NT2/D1 (cell line): Measurements from ENCODE around the gene COPS6.

ENCODE experiments used
- SUZ12 ChIP-seq: IDR thresholded peaks from 2 replicates; pipeline ENCODE4 v1.6.1; 2011; ENCODE audit not compliant: insufficient read length, insufficient read depth; ENCODE audit errors: extremely low read depth
- YY1 ChIP-seq: IDR thresholded peaks from 2 replicates; pipeline ENCODE4 v1.6.1; 2011; ENCODE audit not compliant: insufficient read length, insufficient read depth

- TF ChIP-seq SUZ12 (no peak), YY1 (no peak)
Observed at GRCh38 chr7:100061518-100062193, 27.1 kb upstream of the COPS6 start.
